ENCODE data around the gene MAGIX.

- no peak for TF ChIP-seq POLR2A (IDR thresholded peaks at IDR 0.05)
- no peak for TF ChIP-seq CTCF (IDR thresholded peaks at IDR 0.05)
These were observed 14.6 kb upstream of the MAGIX start for GRCh38 chrX:49147936-49148335.

Data from uterus (tissue), 2 donors.